ENCODE data around the gene FNBP1L.

The FNBP1L gene

DNA sequence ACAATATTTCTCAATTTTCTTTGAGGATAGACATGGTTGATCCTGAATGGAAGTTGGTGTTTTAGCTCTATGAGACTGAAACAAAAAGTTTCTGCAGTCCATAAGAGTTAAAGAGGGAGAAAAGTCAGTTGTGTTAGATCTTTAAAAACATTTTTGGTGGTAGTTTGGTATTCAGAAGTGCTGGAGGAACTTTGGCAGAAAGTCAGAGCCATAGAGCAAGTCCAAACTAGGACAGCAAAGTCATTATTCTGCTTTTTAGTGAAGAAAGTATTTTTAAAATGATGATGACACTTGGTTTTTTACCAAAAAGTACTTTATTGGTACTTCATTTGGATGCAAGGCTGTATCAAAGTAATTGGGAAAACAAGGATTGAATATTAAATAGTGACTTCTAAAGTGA, 41.8 kb downstream of the FNBP1L start:
- peak; percentile 13 for DNase-seq (ENCODE audit: low spot score)

DNA sequence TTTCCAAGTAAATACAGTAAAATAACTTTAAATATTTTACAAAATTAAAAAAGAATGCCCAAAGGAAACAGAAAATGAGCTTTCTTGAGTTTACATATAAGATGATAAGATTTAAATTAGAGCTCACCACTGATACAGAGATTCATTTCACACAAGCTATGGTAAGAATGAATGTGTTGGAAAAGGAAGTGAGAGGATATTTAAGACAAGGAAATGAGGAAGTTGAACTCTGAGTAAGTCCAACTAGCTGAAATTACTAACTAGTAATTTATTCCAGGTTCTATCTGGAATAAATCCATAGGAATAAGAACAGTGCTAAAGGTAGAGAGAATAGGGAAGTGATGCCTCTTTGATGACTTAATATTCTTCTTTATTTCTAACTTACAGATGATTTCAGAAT, 42.4 kb downstream of the FNBP1L start:
- no peak for DNase-seq (ENCODE audit: low spot score)

DNA sequence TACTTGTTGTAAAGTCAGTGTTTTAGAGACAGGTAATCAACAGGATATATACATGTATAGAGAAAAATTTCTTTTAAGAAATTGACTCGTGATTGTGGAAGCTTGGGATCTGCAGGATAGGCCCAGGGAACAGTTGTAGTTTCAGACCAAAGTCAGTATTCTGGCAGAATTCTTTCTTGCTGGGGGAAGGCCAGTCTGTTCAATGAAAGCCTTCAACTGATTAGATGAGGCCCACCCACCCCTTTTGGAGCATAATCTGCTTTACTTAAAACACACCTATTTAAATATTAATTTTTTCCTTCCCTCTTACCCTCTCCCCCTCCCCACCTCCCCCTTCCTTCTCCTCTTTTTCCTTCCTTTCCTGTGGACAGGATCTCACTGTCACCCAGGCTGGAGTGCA, 48.0 kb downstream of the FNBP1L start:
- no peak for DNase-seq (ENCODE audit: low spot score)

DNA sequence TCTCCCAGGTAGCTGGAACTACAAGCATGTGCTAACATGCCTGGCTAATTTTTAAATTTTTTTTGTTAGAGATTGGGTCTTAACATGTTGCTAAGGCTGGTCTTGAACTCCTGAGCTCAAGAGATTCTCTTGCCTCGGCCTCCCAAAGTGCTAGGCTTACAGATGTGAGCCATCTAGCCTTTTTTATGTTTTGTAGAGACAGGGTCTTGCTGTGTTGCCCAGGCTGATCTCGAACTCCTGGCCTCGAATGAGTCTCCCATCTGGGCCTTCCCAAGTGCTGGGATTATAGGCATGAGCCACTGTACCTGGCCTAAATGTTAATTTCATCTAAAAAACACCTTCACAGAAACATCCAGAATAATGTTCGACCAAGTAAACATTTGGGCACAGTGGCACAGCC, 48.6 kb downstream of the FNBP1L start:
- DNase-seq (ENCODE audit: low spot score), result no peak

DNA sequence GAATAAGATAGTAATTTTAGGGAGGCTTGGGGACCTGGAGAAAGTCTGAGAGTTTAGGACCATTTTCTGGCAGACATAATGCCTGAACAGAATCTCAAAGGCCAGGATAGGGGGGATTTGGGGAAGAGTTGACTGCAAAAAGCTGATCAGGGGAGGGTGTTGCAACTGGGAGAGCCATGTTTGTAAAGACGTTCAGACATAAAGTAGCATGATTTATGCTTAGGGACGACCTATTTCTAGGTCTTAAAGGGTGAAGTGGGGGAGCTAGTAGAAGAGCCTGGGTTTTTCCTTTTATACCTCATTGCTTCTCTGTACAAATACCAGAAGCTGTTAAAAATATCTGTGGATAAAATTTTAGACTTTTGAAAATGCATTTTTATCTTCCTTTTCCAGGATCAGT, 51.2 kb downstream of the FNBP1L start:
- no peak for DNase-seq (ENCODE audit: low spot score)

DNA sequence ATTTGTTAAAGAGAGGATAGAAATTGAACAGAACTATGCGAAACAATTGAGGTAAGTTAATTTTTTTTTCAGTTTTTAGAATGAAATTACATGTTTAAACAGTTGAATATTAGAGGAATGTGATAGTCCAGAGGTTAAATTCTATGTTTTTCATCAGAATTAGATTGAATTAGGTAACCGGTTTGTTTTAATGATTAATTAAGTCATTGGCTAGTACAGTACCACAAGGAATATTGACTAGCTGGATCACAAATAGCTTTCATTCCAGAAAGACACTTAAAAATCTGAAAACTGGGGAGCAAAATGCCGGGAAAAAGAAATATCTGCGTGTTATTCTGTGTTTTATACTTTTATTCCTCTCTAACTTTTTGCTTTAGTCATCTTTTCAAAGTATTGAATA, 51.6 kb downstream of the FNBP1L start:
- no peak for DNase-seq (ENCODE audit: low spot score)

DNA sequence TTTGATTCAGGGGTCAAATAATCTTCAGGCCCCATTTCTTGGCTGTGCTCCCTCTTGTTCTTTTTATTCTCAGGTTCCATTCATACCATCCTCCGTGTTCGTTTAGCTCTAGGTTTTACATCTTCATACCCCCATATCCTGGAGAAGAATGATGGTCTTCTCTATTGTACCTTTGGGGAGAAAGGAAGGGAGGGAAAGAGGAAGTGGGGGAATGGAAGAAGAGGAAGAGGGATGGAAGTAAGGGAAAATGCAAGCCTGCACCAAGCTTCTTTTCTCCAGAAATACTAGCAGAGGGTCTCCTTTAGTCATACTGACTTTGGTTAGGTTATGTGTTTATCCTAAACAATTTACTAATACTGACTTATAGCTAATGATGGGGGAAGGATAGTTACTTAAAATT, 52.4 kb downstream of the FNBP1L start:
- DNase-seq (ENCODE audit: low spot score), result no peak

DNA sequence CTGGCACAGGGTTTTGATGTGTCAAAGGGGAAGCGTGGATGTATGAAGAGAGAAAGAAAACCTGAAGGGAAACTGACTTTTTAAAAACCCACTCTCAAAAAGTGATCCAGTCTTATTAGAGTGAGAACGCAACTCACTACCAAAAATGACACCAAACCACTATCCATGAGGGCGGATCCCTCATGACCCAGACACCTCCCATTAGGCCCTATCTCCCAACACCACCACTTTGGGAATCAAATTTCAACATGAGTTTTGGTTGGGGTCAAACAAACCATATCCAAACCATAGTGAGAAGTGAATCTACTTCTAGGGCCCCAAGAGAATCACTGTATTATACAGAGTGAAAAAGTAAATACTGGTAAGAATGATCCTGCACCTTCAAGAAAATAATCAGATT, 53.5 kb downstream of the FNBP1L start:
- no peak for DNase-seq (ENCODE audit: low spot score)

DNA sequence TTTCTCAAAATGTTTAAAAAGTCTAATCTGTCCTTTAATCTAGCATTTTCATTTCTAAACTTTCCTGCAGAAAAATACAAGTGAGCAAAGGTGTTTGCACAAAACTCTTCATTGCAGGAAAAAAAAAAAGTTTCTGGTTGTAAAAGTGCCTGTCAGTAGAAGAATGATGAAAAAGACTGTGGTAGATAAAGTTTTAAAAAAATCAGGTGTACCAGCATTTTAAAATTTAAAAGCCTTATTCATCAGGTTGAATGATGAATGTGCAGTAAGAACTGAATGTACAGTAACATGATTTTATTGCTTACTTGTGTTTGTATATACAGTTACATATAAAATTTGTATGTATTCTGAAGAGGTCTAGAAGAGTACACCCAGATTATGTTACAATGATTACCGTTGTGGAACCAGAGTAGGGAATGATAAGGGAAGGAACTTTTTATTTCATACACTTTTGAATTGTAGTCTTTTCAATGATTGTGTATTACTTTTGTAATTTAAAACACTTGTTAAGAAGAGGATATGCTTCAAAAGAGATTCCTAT, 54.0 kb downstream of the FNBP1L start:
- DNase-seq (ENCODE audit: low spot score), result no peak

DNA sequence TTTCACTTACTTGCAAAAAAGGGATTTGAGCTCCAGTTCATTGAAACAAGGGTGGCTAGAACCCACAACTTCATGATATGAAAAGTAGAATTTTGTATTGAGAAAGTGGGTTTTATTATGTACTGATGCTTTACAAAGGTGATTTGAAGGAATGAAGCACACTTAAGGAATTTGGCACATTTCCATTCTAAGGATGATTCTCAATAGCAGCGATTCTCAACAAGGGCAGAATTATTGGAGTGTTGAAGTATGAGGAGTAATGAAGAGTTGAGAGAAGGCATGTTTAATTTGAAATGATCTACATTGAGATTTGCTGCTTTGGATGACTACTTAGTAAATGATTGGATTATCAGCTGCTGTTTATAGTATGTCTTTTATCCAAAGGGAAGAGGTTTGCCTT, 54.7 kb downstream of the FNBP1L start:
- DNase-seq (ENCODE audit: low spot score), result no peak

DNA sequence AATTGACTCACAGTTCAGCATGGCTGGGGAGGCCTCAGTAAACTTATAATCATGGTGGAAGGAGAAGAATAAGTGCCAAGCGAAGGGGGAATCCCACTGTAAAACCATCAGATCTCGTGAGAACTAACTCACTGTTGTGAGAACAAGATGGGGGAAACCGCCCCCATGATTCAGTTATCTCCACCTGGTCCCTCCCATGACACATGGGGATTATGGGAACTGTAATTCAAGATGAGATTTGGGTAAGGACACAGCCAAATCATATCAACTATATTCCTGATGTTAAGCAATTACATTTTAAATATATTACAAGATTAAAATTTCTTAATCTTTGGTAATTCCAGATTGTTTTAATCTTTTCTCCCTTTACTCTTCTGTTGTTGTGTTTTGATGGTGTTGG, 55.2 kb downstream of the FNBP1L start:
- no peak for DNase-seq (ENCODE audit: low spot score)

DNA sequence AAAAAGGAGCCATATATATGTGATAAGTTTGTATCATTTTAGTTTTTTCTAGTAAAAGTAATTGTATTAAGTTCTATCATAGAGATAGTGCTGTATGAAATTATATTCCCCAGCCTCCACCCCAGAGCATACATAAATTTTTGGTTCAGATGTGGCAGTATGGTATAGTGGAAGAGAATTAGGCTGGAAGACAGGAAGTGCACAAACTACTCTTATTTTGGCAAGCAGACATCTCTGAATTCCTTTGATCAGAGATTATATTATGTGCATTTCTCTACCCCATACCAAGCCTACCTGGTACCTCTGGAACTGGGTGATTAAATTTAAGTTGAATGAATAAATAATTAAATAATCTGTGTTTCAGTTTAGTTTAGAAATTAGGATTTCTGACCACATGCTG, 55.9 kb downstream of the FNBP1L start:
- DNase-seq (ENCODE audit: low spot score), result no peak

DNA sequence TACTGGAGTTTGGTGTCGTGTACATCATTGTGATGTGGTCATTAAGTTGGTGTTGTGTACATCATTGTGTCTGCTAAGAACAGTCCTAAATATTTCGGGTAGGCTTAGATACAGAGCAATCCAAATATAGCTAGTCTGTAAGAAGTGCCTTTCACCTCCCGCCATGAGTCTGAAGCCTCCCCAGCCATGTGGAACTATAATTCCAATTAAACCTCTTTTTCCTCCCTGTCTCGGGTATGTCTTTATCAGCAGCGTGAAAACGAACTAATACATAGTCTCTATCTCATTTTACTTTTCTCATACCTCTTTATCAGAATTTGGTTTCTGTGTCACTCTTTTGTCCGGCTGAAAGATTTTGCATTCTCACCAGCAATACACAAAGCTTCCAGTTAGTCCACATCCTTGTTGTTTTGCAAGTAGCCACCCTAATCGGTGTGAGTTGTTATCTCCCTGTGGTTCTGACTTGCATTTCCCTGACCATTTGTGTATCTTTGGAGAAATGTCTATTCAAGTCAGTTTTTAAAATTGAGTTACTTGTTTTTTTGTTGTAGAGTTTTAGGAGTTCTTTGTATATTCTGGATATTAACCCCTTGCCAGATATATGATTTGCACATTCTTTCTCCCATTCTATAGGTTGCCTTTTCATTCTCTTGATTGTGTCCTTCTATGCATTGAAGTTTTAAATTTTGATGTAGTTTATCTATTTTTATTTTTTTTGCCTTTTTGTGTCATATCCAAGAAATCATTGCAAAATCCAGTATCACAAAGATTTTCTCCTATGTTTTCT, 56.5 kb downstream of the FNBP1L start:
- no peak for DNase-seq (ENCODE audit: low spot score)

DNA sequence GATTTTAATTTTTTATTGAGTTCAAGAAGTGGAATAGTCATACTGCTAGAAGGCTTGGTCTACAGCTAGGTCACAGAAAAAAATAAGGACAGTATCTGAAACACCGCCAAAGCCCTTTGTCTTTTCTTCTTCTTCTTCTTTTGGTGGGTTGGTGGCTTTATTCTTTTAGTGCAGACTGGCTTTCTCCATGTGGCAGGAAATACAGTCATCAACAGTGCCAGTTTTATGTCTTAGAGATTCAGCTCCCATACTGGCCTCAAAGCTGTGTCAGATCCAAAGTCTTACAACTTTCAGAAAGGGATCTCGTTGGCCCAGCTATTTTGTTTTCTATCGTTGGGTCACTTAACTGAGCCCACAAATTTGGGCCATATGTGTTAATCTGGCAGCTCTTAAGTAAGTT, 58.2 kb downstream of the FNBP1L start:
- DNase-seq (ENCODE audit: low spot score), result no peak

DNA sequence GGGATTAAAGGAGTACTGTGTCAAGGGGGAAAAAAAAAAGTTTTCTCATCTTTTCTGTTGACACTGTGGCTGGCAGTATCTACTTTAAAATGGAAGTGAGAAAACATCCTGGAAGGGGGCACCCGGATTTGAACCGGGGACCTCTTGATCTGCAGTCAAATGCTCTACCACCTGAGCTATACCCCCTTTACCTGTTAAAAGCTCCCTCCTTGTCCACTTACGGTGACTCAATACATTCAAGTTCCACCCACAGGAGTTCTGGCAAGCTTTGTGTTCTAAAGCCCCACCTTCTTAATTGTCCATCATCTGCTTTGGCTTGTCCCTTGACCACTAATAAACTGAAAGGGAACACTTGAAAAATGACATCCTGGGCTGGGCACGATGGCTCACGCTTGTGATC, 68.2 kb downstream of the FNBP1L start:
- no peak for DNase-seq (ENCODE audit: low spot score)

DNA sequence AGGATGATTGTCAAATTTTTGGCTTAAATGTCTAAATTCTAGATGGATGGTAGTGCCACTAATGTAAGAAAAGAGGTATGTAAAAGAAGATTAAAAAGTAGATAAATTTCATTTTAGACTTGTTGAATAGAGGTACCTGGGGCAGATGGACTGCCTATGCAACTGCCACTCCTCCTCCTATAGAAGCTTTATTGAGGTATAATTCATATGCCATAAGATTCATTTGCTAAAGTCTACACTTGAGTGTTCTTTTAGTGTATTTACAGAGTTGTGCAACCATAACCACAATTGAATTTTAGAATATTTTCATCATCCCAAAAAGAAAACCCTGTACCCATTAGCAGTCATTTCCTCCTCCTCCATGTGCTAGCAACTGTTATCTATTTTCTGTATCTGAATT, 70.6 kb downstream of the FNBP1L start:
- DNase-seq (ENCODE audit: low spot score), result no peak

DNA sequence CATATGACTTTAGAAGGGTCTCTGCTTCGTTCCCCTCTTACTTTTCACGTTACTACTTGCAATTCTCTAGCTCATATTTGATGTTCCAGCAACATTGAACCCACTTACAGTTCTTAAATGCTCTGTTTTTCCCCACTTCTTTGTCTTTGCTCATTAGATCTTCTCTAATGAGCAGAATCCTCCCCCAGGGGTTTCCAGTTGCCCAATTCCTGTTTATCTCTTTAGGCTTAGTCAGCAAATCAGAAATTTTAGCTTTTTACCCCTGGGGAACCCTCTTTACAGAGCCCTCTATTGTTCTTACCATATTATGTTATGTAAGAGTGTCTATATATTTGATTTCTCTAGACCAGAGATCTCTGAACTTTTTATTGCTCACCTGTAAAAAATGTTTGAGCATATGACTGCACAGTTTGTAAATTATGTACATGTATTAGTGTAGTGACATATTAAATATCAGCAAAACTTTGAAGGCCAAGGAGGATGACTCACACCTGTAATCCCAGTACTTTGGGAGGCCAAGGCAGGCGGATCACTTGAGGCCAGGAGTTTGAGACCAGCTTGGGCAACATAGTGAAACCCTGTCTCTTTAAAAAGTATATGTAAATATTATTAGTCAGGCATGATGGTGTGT, 71.4 kb downstream of the FNBP1L start:
- DNase-seq (ENCODE audit: low spot score), result no peak

DNA sequence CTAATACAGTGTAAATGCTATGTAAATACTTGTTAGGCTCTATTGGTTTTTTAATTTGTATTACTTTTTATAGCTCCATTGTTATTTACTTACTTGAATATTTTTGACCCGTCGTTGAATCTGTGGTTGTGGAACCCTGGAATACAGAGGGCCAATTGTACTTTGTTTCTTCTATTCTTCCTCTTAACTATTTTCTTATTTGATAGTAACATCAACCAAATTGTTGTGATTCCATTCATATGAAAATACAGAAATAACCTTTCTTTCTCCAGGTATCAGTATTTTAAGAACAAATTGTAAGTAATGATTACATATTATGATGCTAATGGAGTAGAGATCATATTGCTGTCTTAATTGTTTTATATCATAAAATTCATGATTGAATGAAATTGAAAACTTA, 73.7 kb downstream of the FNBP1L start:
- no peak for DNase-seq (ENCODE audit: low spot score)

DNA sequence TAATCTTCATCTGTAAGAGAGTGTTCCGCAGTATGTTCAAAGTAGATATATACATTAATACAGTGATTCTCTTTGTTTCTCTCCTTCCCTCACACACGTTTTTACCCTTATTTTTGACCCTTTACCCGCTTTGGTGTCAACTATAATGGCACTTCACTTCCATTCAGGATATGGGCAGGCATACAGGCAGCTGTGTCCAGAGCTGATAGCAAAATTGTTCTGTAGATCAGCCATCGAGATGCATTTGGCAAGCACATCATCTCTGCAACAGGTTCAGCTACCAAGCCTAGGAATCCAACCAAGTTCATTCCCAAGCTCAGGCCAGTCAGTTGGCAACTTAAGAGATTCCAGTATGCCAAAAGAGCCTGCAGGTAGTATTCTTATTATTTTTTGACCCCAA, 74.8 kb downstream of the FNBP1L start:
- no peak for DNase-seq (ENCODE audit: low spot score)

DNA sequence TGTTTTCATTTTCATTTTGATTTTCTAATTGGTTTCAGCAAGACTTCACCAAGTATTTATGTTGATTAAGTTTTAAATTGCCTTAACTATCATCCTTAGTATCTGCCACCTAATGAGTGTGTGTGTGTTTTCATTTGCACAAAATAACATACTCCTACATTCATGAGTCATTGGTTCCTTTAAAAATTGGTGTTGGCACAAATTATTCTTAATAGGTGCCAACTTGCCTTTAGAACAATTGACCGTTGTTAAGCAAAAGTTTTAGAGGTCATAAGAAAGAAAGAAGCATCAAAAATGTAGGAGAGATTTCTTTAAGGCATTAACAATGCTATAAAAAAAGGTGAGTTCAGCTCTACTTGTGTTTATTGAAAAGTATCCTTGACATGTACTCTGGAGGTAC, 77.5 kb downstream of the FNBP1L start:
- no peak for DNase-seq (ENCODE audit: low spot score)

DNA sequence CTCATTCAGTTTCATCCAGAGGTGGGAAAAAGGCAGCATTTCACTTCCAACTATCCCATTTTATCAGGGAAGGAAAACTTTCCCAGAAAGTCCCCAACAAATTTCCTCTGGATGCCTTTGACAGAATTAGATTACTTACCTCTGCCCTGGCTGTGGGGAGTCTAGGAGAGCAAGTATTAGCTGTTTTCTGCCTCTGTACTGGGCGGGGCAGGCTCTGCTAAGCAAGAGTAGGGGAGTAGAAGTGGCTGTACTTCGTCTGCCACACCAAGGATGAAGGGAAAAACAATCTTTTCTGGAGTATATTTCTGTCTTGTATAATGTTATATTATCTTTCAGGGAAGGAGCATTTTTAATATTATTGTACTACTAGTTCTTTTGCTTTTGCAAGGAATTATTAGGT, 78.5 kb downstream of the FNBP1L start:
- DNase-seq (ENCODE audit: low spot score), result no peak

DNA sequence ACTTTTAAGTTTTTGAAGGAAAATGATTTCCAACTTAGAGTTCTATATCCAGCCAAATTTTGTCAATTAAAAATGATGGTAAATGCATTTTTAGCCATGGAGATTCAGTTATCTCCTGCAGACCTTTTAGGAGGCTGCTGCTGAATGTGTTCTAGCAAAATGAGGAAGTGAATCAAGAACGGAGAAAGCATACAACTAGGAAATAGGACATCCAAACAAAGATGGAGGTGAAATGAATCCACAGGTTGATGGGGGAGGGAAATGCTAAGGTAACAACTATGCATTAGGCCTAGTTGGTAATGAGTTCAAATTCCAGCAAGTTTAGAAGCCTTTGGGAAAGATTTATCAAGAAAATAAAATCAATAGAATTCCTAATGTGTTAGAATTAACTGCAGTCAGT, 80.5 kb downstream of the FNBP1L start:
- no peak for DNase-seq (ENCODE audit: low spot score)

DNA sequence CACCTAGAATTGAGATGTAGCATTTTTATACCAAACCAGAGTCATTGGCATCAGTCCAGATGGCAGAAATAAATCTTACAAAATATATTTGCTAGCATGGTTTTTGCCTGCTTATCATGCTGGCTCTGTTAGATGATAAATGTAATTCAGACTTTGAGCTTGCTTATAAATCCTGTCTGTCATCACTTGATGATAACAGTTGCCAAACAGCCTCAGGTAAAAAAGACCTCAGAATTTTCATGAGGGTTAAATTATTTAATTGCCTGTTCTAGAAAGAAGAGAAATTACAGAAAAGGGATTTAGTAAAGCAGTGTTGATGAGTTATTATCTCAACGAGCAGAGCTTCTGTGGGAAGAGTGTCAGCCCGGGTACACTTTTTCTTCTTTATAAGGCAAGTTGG, 83.3 kb downstream of the FNBP1L start:
- DNase-seq (ENCODE audit: low spot score), result no peak

All from GM03348 (cell line).